ENCODE data around the gene DGKI.

DNA sequence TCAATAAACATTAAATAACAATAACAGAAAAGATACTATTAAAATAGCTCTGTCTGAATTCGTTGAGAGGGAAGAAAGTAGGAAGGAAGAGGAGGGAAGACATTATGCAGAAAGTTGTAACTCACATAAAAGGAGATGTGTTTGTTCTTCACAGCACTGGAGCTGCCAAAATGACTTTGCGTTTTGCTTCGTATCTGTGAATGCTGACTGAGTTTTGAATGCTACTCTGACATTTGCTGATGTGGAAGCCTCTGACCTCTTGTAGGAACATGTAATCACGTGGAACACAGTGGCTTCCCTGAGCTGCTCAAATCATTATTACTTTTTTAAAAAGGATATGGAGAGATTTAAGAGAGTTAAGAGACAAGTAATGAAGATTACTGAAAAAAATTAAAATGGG lies 15.6 kb upstream of the DGKI start:
- TF ChIP-seq, protein P1, sequence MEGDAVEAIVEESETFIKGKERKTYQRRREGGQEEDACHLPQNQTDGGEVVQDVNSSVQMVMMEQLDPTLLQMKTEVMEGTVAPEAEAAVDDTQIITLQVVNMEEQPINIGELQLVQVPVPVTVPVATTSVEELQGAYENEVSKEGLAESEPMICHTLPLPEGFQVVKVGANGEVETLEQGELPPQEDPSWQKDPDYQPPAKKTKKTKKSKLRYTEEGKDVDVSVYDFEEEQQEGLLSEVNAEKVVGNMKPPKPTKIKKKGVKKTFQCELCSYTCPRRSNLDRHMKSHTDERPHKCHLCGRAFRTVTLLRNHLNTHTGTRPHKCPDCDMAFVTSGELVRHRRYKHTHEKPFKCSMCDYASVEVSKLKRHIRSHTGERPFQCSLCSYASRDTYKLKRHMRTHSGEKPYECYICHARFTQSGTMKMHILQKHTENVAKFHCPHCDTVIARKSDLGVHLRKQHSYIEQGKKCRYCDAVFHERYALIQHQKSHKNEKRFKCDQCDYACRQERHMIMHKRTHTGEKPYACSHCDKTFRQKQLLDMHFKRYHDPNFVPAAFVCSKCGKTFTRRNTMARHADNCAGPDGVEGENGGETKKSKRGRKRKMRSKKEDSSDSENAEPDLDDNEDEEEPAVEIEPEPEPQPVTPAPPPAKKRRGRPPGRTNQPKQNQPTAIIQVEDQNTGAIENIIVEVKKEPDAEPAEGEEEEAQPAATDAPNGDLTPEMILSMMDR (IDR thresholded peaks at IDR 0.05; ENCODE audit: low read depth, low read length) = no peak
- no peak for TF ChIP-seq EZH2phosphoT487 (IDR thresholded peaks at IDR 0.05; ENCODE audit: low read depth)
